Testis (tissue), 2 donors: ENCODE data around the gene PCDHGC4.

Experiments
- POLR2A ChIP-seq: fragments of 450-650 bp; IDR thresholded peaks from one replicate; pipeline ENCODE4 v1.6.1; 2017; ENCODE audit warnings: antibody characterized with exemption, mild to moderate bottlenecking, moderate library complexity
- TF ChIP-seq, protein P1 (sequence below), 3 experiments: fragments of 450-650 bp in 2 of 3; fragments of 200-600 bp in 1 of 3; sonication (generic) in 1 of 3; IDR thresholded peaks; one replicate each; pipeline ENCODE4 v1.5.1; 2016 to 2019; ENCODE audit warnings: antibody characterized with exemption in 3 of 3, mild to moderate bottlenecking in 2 of 3, moderate library complexity in 1 of 3

DNA sequence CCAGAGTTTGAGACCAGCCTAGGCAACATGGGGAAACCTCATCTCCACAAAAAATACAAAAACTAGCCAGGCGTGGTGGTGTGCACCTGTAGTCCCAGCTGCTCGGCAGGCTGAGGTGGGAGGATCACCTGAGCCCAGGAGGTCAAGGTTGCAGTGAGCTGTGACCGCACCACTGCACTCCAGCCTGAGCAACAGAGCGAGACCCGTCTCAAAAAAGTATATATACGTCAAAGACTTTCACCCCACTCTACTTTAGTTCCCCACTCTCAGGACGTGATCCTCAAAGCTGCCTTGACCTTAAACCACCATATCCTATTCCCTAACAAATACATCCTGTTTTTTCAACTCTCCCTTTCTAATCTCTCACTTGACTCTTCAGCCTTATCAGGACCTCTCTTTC lies 45.0 kb downstream of the PCDHGC4 start:
- TF ChIP-seq, protein P1, sequence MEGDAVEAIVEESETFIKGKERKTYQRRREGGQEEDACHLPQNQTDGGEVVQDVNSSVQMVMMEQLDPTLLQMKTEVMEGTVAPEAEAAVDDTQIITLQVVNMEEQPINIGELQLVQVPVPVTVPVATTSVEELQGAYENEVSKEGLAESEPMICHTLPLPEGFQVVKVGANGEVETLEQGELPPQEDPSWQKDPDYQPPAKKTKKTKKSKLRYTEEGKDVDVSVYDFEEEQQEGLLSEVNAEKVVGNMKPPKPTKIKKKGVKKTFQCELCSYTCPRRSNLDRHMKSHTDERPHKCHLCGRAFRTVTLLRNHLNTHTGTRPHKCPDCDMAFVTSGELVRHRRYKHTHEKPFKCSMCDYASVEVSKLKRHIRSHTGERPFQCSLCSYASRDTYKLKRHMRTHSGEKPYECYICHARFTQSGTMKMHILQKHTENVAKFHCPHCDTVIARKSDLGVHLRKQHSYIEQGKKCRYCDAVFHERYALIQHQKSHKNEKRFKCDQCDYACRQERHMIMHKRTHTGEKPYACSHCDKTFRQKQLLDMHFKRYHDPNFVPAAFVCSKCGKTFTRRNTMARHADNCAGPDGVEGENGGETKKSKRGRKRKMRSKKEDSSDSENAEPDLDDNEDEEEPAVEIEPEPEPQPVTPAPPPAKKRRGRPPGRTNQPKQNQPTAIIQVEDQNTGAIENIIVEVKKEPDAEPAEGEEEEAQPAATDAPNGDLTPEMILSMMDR (IDR thresholded peaks at IDR 0.05) = no peak
- no peak for TF ChIP-seq POLR2A
